OCI-LY3 (cell line): Measurements from ENCODE around the gene CCDC70.

Experiments used
- CTCF ChIP-seq: fragments of 200-600, 300-600 bp; sonication (generic); IDR thresholded peaks from 2 replicates; pipeline ENCODE4 v1.5.1; 2014; ENCODE audit warnings: antibody characterized with exemption, low read length, low read depth
- EZH2phosphoT487 ChIP-seq: fragments of 200-600 bp; shearing (Covaris generic); IDR thresholded peaks from 2 replicates; pipeline ENCODE4 v1.6.1; 2018; ENCODE audit warnings: antibody characterized with exemption, mixed run types, low read depth

DNA sequence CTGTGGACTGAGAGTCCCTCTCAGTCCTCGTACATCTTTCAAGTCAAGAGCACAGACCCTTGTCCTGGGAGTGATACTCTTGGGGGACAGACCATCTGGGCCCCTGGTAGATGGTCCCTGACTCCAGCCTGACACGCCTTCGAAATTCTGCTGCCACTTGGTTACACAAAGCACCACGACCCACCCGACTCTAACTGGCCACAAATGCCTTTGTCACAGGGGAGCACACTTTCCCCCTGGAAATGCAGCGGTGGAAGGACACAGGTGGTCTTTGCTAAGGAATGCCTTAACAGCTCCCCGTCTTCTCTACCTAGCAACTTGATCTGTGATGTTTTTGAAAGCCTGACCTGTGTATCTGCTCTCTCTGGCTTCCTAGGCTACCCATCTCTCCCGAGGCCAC, 44.1 kb upstream of the CCDC70 start:
- TF ChIP-seq CTCF: no peak
- TF ChIP-seq EZH2phosphoT487: no peak
